ENCODE results near the gene MFSD11.

- TF ChIP-seq CTCF (conservative IDR thresholded peaks at IDR 0.05; ENCODE audit: low read depth, low read length) = no peak
- TF ChIP-seq RFX5 (IDR thresholded peaks at IDR 0.05; ENCODE audit: low read depth, low read length) = no peak
- TF ChIP-seq POLR2A (IDR thresholded peaks at IDR 0.05; ENCODE audit: low read depth, low read length) = no peak
- TF ChIP-seq MAZ (IDR thresholded peaks at IDR 0.05; ENCODE audit: borderline replicate concordance, low read depth, low read length) = no peak
- TF ChIP-seq MAFK (IDR thresholded peaks at IDR 0.05; ENCODE audit: low read depth, low read length) = no peak
- no peak for TF ChIP-seq RAD21 (IDR thresholded peaks at IDR 0.05; ENCODE audit: low read length)
- no peak for TF ChIP-seq RCOR1 (IDR thresholded peaks at IDR 0.05; ENCODE audit: insufficient replicate concordance, low read length)
- TF ChIP-seq BHLHE40 (IDR thresholded peaks at IDR 0.05; ENCODE audit: low read depth, low read length) = no peak
- TF ChIP-seq CEBPB (IDR thresholded peaks at IDR 0.05; ENCODE audit: low read depth, low read length) = no peak
- TF ChIP-seq SMC3 (IDR thresholded peaks at IDR 0.05; ENCODE audit: low read depth, low read length) = no peak
Measured at GRCh38 chr17:76720941-76721340, 17.0 kb upstream of the MFSD11 start.

Data from IMR-90 (cell line).